SK-N-SH (cell line): ENCODE data around the gene RHOU. TPM values are rescaled to one million over a fixed set of nuclear protein-coding genes. Genes with fewer than 3 reads are reported as not detected.

Experiments
- CTCF ChIA-PET: fragments of 300-600, 350-600 bp; formaldehyde crosslinking; extraction: SDS; loops from one replicate; lab custom pipeline; 2021; lab: Yijun Ruan, JAX
- POLR2A ChIA-PET: fragments of 350-600 bp; sonication (Branson Sonifier 250); formaldehyde crosslinking; extraction: SDS; loops from one replicate; lab custom pipeline; 2020; ENCODE audit warnings: antibody characterized with exemption, inconsistent platforms; lab: Yijun Ruan, JAX
- DNase-seq: peaks from one replicate; pipeline ENCODE4 v3.0.0; 2012
- H2AFZ ChIP-seq: fragments of 200-600 bp; sonication (generic); 2 replicates; pipeline ENCODE4 v1.8.1; 2016; ENCODE audit warnings: antibody characterized with exemption, mild to moderate bottlenecking, low read depth
- H3F3A ChIP-seq: fragments of 200-600 bp; sonication (generic); replicated peaks from 2 replicates; pipeline ENCODE3; 2016; ENCODE audit warnings: antibody characterized with exemption, mild to moderate bottlenecking; ENCODE audit not compliant: insufficient read depth
- H3K27ac ChIP-seq, 2 experiments: fragments of 200-500 bp in 1 of 2; fragments of 200-600 bp in 1 of 2; sonication (Bioruptor generic) in 1 of 2; sonication (generic), shearing (Covaris generic) in 1 of 2; 2 replicates each; pipeline versions ENCODE4 v1.5.1 to v1.6.1; 2014 to 2016; ENCODE audit warnings: low read depth in 2 of 2, inconsistent platforms in 1 of 2, low read length in 1 of 2, mild to moderate bottlenecking in 1 of 2, mixed read lengths in 1 of 2
- H3K27me3 ChIP-seq: fragments of 200-600 bp; sonication (generic), shearing (Covaris generic); 2 replicates; pipeline ENCODE4 v1.6.1; 2016; ENCODE audit warnings: mixed run types; ENCODE audit not compliant: insufficient read depth
- H3K36me3 ChIP-seq, 2 experiments: fragments of 200-500 bp in 1 of 2; fragments of 200-600 bp in 1 of 2; sonication (Bioruptor generic) in 1 of 2; sonication (generic) in 1 of 2; replicated peaks in 1 of 2; 2 replicates each; pipeline versions ENCODE3 to v1.5.1; 2014 to 2016; ENCODE audit warnings: low read length in 1 of 2, mild to moderate bottlenecking in 1 of 2; ENCODE audit not compliant: insufficient read depth in 2 of 2, control insufficient read depth in 1 of 2
- H3K4me1 ChIP-seq, 2 experiments: fragments of 200-500 bp in 1 of 2; fragments of 200-600 bp in 1 of 2; sonication (Bioruptor generic) in 1 of 2; sonication (generic), shearing (Covaris generic) in 1 of 2; 2 replicates each; pipeline versions ENCODE4 v1.5.1 to v1.6.1; 2014 to 2016; ENCODE audit warnings: low read depth in 1 of 2, low read length in 1 of 2, mixed run types in 1 of 2; ENCODE audit not compliant: insufficient read depth in 2 of 2, control insufficient read depth in 1 of 2
- H3K4me2 ChIP-seq: fragments of 200-600 bp; sonication (generic), shearing (Covaris generic); 2 replicates; pipeline ENCODE4 v1.6.1; 2017; ENCODE audit warnings: mixed run types
- H3K4me3 ChIP-seq, 2 experiments: fragments of 200-500 bp in 1 of 2; fragments of 200-600 bp in 1 of 2; sonication (Bioruptor generic) in 1 of 2; sonication (generic), shearing (Covaris generic) in 1 of 2; 2 replicates each; pipeline versions ENCODE4 v1.5.1 to v1.8.1; 2014 to 2016; ENCODE audit warnings: low read depth in 2 of 2, inconsistent platforms in 1 of 2, low read length in 1 of 2, mild to moderate bottlenecking in 1 of 2, mixed read lengths in 1 of 2, moderate library complexity in 1 of 2
- H3K79me2 ChIP-seq: fragments of 200-600 bp; sonication (generic); 2 replicates; pipeline ENCODE4 v1.8.1; 2017; ENCODE audit warnings: mild to moderate bottlenecking; ENCODE audit not compliant: insufficient read depth
- H3K9ac ChIP-seq: fragments of 200-600 bp; sonication (generic); 2 replicates; pipeline ENCODE4 v1.6.1; 2017; ENCODE audit warnings: mixed run types
- H3K9me2 ChIP-seq: fragments of 200-600 bp; sonication (generic); 2 replicates; pipeline ENCODE4 v1.6.1; 2017; ENCODE audit warnings: mixed run types
- H3K9me3 ChIP-seq: fragments of 200-600 bp; sonication (generic); 2 replicates; pipeline ENCODE4 v1.6.1; 2017; ENCODE audit warnings: mixed run types, mild to moderate bottlenecking, moderate library complexity
- H4K20me1 ChIP-seq: fragments of 200-600 bp; sonication (generic); 2 replicates; pipeline ENCODE4 v1.6.1; 2017; ENCODE audit warnings: mild to moderate bottlenecking, mixed run types; ENCODE audit not compliant: insufficient read depth
- ELF1 ChIP-seq: IDR thresholded peaks from 2 replicates; pipeline ENCODE4 v1.4.0; 2012
- EP300 ChIP-seq, 2 experiments: IDR thresholded peaks; 2 replicates each; pipeline versions ENCODE4 v1.4.0 to v1.6.1; 2012; ENCODE audit warnings: borderline replicate concordance in 1 of 2, low read depth in 1 of 2, low read length in 1 of 2
- FOSL2 ChIP-seq: IDR thresholded peaks from 2 replicates; pipeline ENCODE4 v1.4.0; 2012; ENCODE audit warnings: low read depth, mild to moderate bottlenecking, moderate library complexity, borderline replicate concordance
- GATA2 ChIP-seq: sonication (generic); formaldehyde crosslinking; IDR thresholded peaks from 2 replicates; pipeline ENCODE4 v1.5.0; 2020; ENCODE audit warnings: mild to moderate bottlenecking, missing genetic modification reagents
- IRF3 ChIP-seq: fragments of 150-350 bp; IDR thresholded peaks from 2 replicates; pipeline ENCODE4 v1.6.1; 2016; ENCODE audit warnings: mild to moderate bottlenecking, low read depth, low read length
- JUND ChIP-seq: IDR thresholded peaks from 2 replicates; pipeline ENCODE4 v1.4.0; 2012
- MAX ChIP-seq: IDR thresholded peaks from 2 replicates; pipeline ENCODE4 v1.4.0; 2012; ENCODE audit warnings: low read depth
- MEF2A ChIP-seq: IDR thresholded peaks from 2 replicates; pipeline ENCODE4 v1.4.0; 2012; ENCODE audit warnings: low read depth, borderline replicate concordance
- MXI1 ChIP-seq: IDR thresholded peaks from 2 replicates; pipeline ENCODE4 v1.6.1; 2012; ENCODE audit warnings: mild to moderate bottlenecking, low read depth, low read length, improper control_type of control experiment
- NFIC ChIP-seq: IDR thresholded peaks from 2 replicates; pipeline ENCODE4 v1.4.0; 2012; ENCODE audit warnings: borderline replicate concordance
- POLR2AphosphoS5 ChIP-seq: IDR thresholded peaks from 2 replicates; pipeline ENCODE4 v1.6.1; 2012; ENCODE audit warnings: low read depth, low read length
- REST ChIP-seq: IDR thresholded peaks from 2 replicates; pipeline ENCODE4 v1.6.1; 2012; ENCODE audit warnings: mild to moderate bottlenecking, low read depth, low read length, moderate library complexity
- RFX5 ChIP-seq: IDR thresholded peaks from 2 replicates; pipeline ENCODE4 v1.6.1; 2012; ENCODE audit warnings: mild to moderate bottlenecking, improper control_type of control experiment, low read length
- RXRA ChIP-seq: IDR thresholded peaks from 2 replicates; pipeline ENCODE4 v1.4.0; 2012; ENCODE audit warnings: low read depth, mild to moderate bottlenecking, borderline replicate concordance
- SMC3 ChIP-seq: IDR thresholded peaks from 2 replicates; pipeline ENCODE4 v1.6.1; 2012; ENCODE audit warnings: low read depth, low read length, improper control_type of control experiment
- TCF12 ChIP-seq: IDR thresholded peaks from 2 replicates; pipeline ENCODE4 v1.4.0; 2012
- USF1 ChIP-seq: IDR thresholded peaks from 2 replicates; pipeline ENCODE4 v1.4.0; 2012; ENCODE audit warnings: low read depth, borderline replicate concordance
- USF2 ChIP-seq: fragments of 150-350 bp; IDR thresholded peaks from 2 replicates; pipeline ENCODE4 v1.6.1; 2017; ENCODE audit warnings: antibody characterized with exemption, low read length, low read depth, borderline replicate concordance
- YY1 ChIP-seq: IDR thresholded peaks from 2 replicates; pipeline ENCODE4 v1.4.0; 2012; ENCODE audit warnings: low read depth, mild to moderate bottlenecking
- WGBS: methylation state at CpG from one replicate; pipeline ENCODE4 v1.1.6; 2017; ENCODE audit warnings: low lambda C conversion rate; 5-methylcytosine and 5-hydroxymethylcytosine counted together
- polyA plus RNA-seq, 3 experiments: library from polyadenylated mRNA; depleted of rRNA; stranded (reverse); fragments of >200 nt; gene quantifications; 2 replicates each; pipeline ENCODE4 v1.2.3, GENCODE V29; 2012

RHOU gene
- polyA plus RNA-seq, 1 of the 3 experiments (the other 2 are of a cell fraction), result 0.36 TPM

GRCh38 chr1:228791791-228792190 lies 56.5 kb downstream of the RHOU start (continued):
- TF ChIP-seq REST (no peak), MXI1 (no peak), TCF12 (no peak), RFX5 (no peak), MEF2A (no peak), ELF1 (no peak), JUND (no peak), POLR2AphosphoS5 (no peak), NFIC (no peak), YY1 (no peak), IRF3 (no peak), FOSL2 (no peak), RXRA (no peak), MAX (no peak)

GRCh38 chr1:228792601-228793000 lies 57.3 kb downstream of the RHOU start:
- H3K36me3 ChIP-seq, result no peaks in the 10 kb centered on the region
- H3K27me3 ChIP-seq, result no peaks in the 10 kb centered on the region
- H4K20me1 ChIP-seq, result no peaks in the 10 kb centered on the region
- H3K9me3 ChIP-seq, result no peaks in the 10 kb centered on the region
- no peaks in the 10 kb centered on the region for H3K79me2 ChIP-seq
- POLR2A ChIA-PET, result no interaction called here
- no peak overlapping the region for H3K27ac ChIP-seq
- H3K9ac ChIP-seq, result no peak overlapping the region
- H3K4me2 ChIP-seq, result no peak overlapping the region
- DNase-seq, result no peak
- no peak overlapping the region for H3K4me3 ChIP-seq
- WGBS, result 97% methylated on average over 3 of the region's 3 CpGs
- H2AFZ ChIP-seq, result no peak overlapping the region
- peaks cover 0 to 2% of the 10 kb centered on the region in 2 experiments; a peak in 1 of 4 replicates for H3K4me1 ChIP-seq
- TF ChIP-seq EP300 (IDR thresholded peaks at IDR 0.05; ENCODE audit: borderline replicate concordance in 1 of 2, low read depth in 1 of 2, low read length in 1 of 2) (no peak), MEF2A (no peak), GATA2 (no peak), RXRA (no peak), USF1 (no peak), MXI1 (no peak), POLR2AphosphoS5 (no peak), USF2 (no peak), JUND (no peak), SMC3 (no peak)
- no peaks in the 10 kb centered on the region for H3K9me2 ChIP-seq
- CTCF ChIA-PET, result no interaction called here
- H3F3A ChIP-seq, result no peaks in the 10 kb centered on the region
